Measurements from ENCODE around the gene ZNF500.

The ZNF500 gene

DNA sequence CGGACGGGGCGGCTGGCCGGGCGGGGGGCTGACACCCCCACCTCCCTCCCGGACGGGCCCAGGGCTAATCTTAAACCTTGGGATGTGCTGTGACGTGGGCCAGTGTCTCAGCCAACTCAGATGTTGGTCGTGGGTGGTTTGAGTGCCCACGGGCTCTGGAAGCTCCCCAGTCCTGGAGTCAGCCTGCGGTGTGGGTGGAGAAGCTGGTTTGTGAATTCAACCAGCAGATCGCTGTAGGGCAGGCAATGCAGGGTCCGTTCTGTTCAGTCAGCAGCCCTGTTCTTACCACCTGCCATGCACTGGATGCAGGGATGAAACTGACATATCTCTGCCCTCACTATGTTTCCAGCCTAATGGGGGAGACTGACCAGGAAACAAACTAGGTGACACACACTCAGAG lies 8.0 kb upstream of the ZNF500 start:
- H3K4me1 ChIP-seq (ENCODE audit: insufficient read depth, low read length), result no peaks in the 10 kb centered on the region

DNA sequence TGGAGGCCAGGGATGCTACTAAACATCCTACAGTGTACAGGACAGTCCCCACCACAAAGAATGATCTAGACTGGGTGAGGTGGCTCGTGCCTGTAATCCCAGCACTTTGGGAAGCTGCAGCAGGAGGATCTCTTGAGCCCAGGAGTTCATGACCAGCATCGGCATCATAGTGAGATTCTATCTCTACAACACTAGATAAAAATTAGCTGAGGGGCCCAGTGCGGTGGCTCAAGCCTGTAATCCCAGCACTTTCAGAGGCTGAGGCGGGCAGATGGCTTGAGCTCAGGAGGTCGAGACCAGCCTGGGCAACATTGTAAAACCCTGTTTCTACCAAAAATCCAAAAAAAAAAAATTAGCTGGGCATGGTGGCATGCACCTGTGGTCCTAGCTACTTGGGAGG lies 5.4 kb upstream of the ZNF500 start:
- H3K27me3 ChIP-seq (ENCODE audit: insufficient read depth, low read length), result no peaks in the 10 kb centered on the region
- H3K4me3 ChIP-seq (ENCODE audit: low read length), result no peak overlapping the region
- no peak overlapping the region for H2AFZ ChIP-seq (ENCODE audit: low read depth, low read length)
- no peaks in the 10 kb centered on the region for H3K36me3 ChIP-seq (ENCODE audit: insufficient read depth, low read length)
- H3K9me3 ChIP-seq (ENCODE audit: low read length), result peaks cover 5% of the 10 kb centered on the region
- H3K4me1 ChIP-seq (ENCODE audit: insufficient read depth, low read length), result peaks cover 4% of the 10 kb centered on the region

More for the DNA sequence above, 8.0 kb upstream of the ZNF500 start:
- Histone ChIP-seq H3K4me3 (ENCODE audit: low read length) (no peak overlapping the region), H2AFZ (ENCODE audit: low read depth, low read length) (no peak overlapping the region), H3K27me3 (ENCODE audit: insufficient read depth, low read length) (no peaks in the 10 kb centered on the region), H3K36me3 (ENCODE audit: insufficient read depth, low read length) (no peaks in the 10 kb centered on the region), H3K9me3 (ENCODE audit: low read length) (peaks cover 5% of the 10 kb centered on the region)

DNA sequence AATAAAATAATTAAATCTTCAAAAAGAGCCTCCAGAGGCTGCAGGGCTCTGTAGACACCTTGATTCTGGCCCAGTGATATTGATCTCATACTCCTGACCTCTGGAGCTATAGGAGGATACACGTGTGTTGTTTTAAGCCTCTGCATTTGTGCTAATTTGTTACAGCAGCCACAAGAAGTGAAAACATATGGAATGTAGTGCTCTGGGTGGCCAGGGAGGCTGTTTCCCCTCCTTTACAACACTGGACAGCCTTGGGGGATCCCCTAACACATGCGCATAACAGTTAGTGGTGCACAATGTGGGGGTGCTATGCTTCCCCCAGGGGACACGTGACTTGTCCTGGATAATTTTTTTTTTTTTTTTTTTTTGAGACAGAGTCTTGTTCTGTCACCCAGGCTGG lies 4.7 kb upstream of the ZNF500 start:
- peaks cover 4% of the 10 kb centered on the region for H3K4me1 ChIP-seq (ENCODE audit: insufficient read depth, low read length)

GRCh38 chr16:4769306-4769638 lies 2.3 kb upstream of the ZNF500 start:
- Histone ChIP-seq H3K4me1 (ENCODE audit: insufficient read depth, low read length) (peaks cover 14% of the 10 kb centered on the region), H3K9me3 (ENCODE audit: low read length) (no peaks in the 10 kb centered on the region), H3K36me3 (ENCODE audit: insufficient read depth, low read length) (peaks cover 8% of the 10 kb centered on the region), H3K4me3 (ENCODE audit: low read length) (peak overlapping the region; percentile 33), H2AFZ (ENCODE audit: low read depth, low read length) (peak overlapping the region; percentile 50), H3K27me3 (ENCODE audit: insufficient read depth, low read length) (no peaks in the 10 kb centered on the region)

More for the DNA sequence above, 4.7 kb upstream of the ZNF500 start:
- Histone ChIP-seq H3K9me3 (ENCODE audit: low read length) (peaks cover 5% of the 10 kb centered on the region), H2AFZ (ENCODE audit: low read depth, low read length) (no peak overlapping the region), H3K27me3 (ENCODE audit: insufficient read depth, low read length) (no peaks in the 10 kb centered on the region), H3K36me3 (ENCODE audit: insufficient read depth, low read length) (no peaks in the 10 kb centered on the region), H3K4me3 (ENCODE audit: low read length) (no peak overlapping the region)

GRCh38 chr16:4768549-4769305 lies 1.8 kb upstream of the ZNF500 start:
- peak overlapping the region; percentile 50 for H2AFZ ChIP-seq (ENCODE audit: low read depth, low read length)

DNA sequence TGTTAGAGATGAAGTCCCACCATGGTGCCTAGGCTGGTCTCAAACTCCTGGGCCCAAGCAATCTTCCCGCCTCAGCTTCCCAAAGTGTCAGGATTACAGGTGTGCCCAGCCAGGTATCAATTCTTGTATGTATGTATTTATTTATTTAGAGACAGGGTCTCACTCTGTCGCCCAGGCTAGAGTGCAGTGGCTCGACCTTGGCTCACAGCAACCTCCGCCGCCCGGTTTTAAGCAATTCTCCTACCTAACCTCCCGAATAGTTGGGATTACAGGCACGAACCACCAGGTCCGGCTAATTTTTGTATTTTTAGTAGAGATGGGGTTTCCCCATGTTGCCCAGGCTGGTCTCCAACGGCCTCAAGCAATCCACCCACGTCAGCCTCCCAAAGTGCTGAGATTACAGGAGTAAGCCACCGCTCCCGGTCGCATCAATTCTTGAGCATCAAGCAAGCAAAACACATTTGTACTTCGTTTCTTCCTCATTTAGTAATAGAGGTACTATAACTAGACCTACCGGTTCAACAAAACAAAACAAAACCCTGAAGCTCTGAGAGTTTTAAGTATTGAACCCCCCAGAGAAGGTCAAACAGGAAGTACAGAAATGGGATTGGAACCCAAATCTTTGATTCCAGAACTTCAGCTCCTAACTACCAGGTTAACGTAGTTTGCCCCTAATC lies 1.0 kb upstream of the ZNF500 start:
- H3K4me3 ChIP-seq (ENCODE audit: low read length), result peak overlapping the region; percentile 41
- H3K4me1 ChIP-seq (ENCODE audit: insufficient read depth, low read length), result peaks cover 14% of the 10 kb centered on the region

More at GRCh38 chr16:4768549-4769305, 1.8 kb upstream of the ZNF500 start:
- no peaks in the 10 kb centered on the region for H3K9me3 ChIP-seq (ENCODE audit: low read length)
- H3K36me3 ChIP-seq (ENCODE audit: insufficient read depth, low read length), result peaks cover 13% of the 10 kb centered on the region
- H3K4me3 ChIP-seq (ENCODE audit: low read length), result peak overlapping the region; percentile 41
- no peaks in the 10 kb centered on the region for H3K27me3 ChIP-seq (ENCODE audit: insufficient read depth, low read length)
- peaks cover 14% of the 10 kb centered on the region for H3K4me1 ChIP-seq (ENCODE audit: insufficient read depth, low read length)

DNA sequence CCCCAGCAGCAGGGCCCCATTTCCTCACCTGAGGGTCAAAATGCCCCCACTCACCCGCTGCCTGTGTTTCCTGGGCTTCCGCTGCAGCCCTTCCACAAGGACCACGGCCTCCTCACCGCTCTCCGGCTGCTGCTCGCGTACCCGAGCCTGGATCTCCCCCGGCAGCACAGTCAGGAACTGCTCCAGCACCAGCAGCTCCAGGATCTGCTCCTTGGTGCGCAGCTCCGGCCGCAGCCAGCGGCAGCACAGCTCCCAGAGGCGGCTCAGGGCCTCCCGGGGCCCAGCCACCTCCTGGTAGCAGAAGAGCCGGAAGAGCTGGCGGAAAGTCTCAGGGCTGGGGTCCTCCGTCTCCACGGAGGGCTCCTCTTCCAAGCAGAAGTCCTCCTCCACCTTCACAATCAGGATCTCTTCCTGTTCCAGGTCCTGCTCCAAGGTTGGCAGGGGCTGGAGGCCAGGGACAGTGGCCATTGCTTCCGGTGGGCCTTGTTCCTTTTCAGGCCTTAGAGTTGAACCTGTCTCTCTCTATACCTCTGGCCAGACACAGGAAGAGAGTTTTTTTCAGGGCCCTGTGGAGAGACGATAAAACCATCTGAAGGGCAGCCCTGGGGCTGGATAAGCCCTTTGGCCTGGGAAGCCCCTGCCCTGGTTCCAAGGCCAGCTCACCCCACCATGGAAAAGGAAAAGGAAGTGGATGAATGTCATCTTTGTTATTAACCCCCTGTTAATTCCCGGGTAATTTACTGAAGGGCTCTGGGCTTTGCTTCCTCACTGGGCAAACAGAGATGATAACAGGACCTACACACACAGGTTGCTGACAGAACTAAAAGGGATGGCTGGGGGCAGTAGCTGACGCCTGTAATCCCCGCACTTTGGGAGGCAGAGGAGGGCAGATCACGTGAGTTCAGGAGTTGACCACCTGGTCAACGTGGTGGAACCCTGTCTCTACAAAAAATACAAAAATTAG lies 1.2 kb downstream of the ZNF500 start:
- H3K36me3 ChIP-seq (ENCODE audit: insufficient read depth, low read length), result peaks cover 30% of the 10 kb centered on the region
- no peaks in the 10 kb centered on the region for H3K27me3 ChIP-seq (ENCODE audit: insufficient read depth, low read length)
- peak overlapping the region; percentile 73 for H3K4me3 ChIP-seq (ENCODE audit: low read length)
- no peaks in the 10 kb centered on the region for H3K9me3 ChIP-seq (ENCODE audit: low read length)
- peaks cover 14% of the 10 kb centered on the region for H3K4me1 ChIP-seq (ENCODE audit: insufficient read depth, low read length)
- no peak overlapping the region for H2AFZ ChIP-seq (ENCODE audit: low read depth, low read length)

More for the DNA sequence above, 1.0 kb upstream of the ZNF500 start:
- Histone ChIP-seq H3K27me3 (ENCODE audit: insufficient read depth, low read length) (no peaks in the 10 kb centered on the region), H3K36me3 (ENCODE audit: insufficient read depth, low read length) (peaks cover 20% of the 10 kb centered on the region), H2AFZ (ENCODE audit: low read depth, low read length) (peak overlapping the region; percentile 50), H3K9me3 (ENCODE audit: low read length) (no peaks in the 10 kb centered on the region)

- Histone ChIP-seq H3K36me3 (ENCODE audit: insufficient read depth, low read length) (peaks cover 46% of the 10 kb centered on the region), H3K27me3 (ENCODE audit: insufficient read depth, low read length) (no peaks in the 10 kb centered on the region), H2AFZ (ENCODE audit: low read depth, low read length) (no peak overlapping the region), H3K4me3 (ENCODE audit: low read length) (no peak overlapping the region), H3K4me1 (ENCODE audit: insufficient read depth, low read length) (peaks cover 14% of the 10 kb centered on the region), H3K9me3 (ENCODE audit: low read length) (no peaks in the 10 kb centered on the region)
Observed at GRCh38 chr16:4763791-4764190, 3.2 kb downstream of the ZNF500 start.

- Histone ChIP-seq H3K36me3 (ENCODE audit: insufficient read depth, low read length) (peaks cover 55% of the 10 kb centered on the region), H3K9me3 (ENCODE audit: low read length) (no peaks in the 10 kb centered on the region), H3K27me3 (ENCODE audit: insufficient read depth, low read length) (no peaks in the 10 kb centered on the region), H3K4me3 (ENCODE audit: low read length) (no peak overlapping the region), H2AFZ (ENCODE audit: low read depth, low read length) (no peak overlapping the region), H3K4me1 (ENCODE audit: insufficient read depth, low read length) (peaks cover 10% of the 10 kb centered on the region)
Observed at GRCh38 chr16:4762205-4762604, 4.8 kb downstream of the ZNF500 start.

DNA sequence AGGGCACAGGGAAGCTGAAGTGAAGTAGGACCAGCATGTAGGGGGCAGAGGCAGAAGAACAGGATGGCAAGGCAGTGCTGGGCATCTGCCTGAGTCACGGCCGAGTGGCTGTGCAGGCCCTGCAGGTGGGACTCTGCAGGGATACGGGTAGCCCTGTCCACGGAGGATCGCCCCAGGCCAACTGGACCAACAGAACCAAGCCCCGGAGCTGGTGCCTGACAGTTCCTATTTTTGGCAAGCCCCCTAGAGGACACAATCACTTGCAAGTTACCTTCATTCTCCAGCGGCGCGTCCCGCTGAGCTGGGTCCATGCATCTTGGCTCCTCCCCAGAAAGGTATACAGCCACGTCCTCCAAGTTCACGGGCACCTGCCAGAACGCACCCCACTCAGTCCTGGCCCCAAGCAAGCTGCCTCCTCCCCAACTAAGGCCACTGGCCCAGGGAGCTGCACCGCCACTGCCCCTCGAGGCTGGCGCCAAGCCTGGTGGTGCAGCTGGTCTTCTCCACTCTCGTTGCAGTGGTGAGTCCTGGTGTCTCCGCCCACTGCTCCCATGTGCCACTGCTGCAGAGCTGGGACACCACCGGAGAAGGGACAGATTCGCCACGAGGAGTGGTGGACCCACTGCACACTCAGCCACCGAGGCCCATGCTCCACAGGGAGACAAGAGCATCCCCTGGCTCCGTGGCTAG lies 6.6 kb downstream of the ZNF500 start:
- Histone ChIP-seq H2AFZ (ENCODE audit: low read depth, low read length) (no peak overlapping the region), H3K4me1 (ENCODE audit: insufficient read depth, low read length) (no peaks in the 10 kb centered on the region), H3K9me3 (ENCODE audit: low read length) (peaks cover 5% of the 10 kb centered on the region), H3K36me3 (ENCODE audit: insufficient read depth, low read length) (peaks cover 68% of the 10 kb centered on the region), H3K27me3 (ENCODE audit: insufficient read depth, low read length) (no peaks in the 10 kb centered on the region), H3K4me3 (ENCODE audit: low read length) (no peak overlapping the region)

DNA sequence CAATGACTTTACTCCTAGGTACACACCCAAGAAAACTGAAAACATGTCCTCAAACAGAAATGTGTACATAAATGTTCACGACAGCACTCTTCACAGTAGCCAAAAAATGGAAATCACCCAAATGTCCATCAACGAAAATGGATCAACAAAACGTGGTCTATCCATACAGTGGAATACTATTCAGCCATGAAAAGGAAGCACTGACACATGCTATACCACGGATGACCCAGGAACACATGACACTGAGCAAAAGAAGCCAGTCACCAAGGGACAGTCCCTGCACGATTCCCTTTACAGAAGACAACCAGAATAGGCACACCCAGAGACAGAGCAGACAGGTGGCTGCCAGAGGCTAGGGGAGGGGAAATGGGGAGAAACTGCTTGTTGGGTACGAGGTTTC lies 11.3 kb downstream of the ZNF500 start:
- peaks cover 8% of the 10 kb centered on the region for H3K9me3 ChIP-seq (ENCODE audit: low read length)
- peaks cover 71% of the 10 kb centered on the region for H3K36me3 ChIP-seq (ENCODE audit: insufficient read depth, low read length)
- H2AFZ ChIP-seq (ENCODE audit: low read depth, low read length), result no peak overlapping the region
- no peaks in the 10 kb centered on the region for H3K4me1 ChIP-seq (ENCODE audit: insufficient read depth, low read length)
- H3K4me3 ChIP-seq (ENCODE audit: low read length), result no peak overlapping the region
- H3K27me3 ChIP-seq (ENCODE audit: insufficient read depth, low read length), result no peaks in the 10 kb centered on the region

DNA sequence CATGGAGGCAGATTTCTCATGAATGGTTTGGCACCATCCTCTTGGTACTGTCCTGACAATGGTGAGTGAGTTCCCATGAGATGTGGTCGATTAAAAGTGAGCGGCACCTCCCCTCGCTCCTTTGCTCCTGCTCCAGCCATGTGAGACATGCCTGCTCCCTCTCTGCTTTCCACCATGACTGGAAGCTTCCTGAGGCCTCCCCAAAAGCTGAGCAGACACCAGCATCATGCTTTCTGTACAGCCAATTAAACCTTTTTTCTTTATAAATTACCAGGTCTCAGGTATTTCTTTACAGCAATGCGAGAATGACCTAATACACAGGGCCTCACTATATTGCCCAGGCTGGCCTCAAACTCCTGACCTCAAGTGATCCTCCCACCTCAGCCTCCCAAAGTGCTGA lies 12.1 kb downstream of the ZNF500 start:
- Histone ChIP-seq H3K9me3 (ENCODE audit: low read length) (peaks cover 8% of the 10 kb centered on the region), H3K4me1 (ENCODE audit: insufficient read depth, low read length) (no peaks in the 10 kb centered on the region), H3K4me3 (ENCODE audit: low read length) (no peak overlapping the region), H3K27me3 (ENCODE audit: insufficient read depth, low read length) (no peaks in the 10 kb centered on the region), H2AFZ (ENCODE audit: low read depth, low read length) (no peak overlapping the region), H3K36me3 (ENCODE audit: insufficient read depth, low read length) (peaks cover 63% of the 10 kb centered on the region)
